HL-60 (cell line): ENCODE measurements around the gene TNNI3.

Experiments
- CTCF ChIP-seq: IDR thresholded peaks from one replicate; pipeline ENCODE4 v1.5.1; 2011; ENCODE audit warnings: low read length, control low read depth, inconsistent platforms; ENCODE audit not compliant: insufficient read depth
- GABPA ChIP-seq: IDR thresholded peaks from 2 replicates; pipeline ENCODE4 v1.6.1; 2012; ENCODE audit warnings: low read depth
- POLR2AphosphoS5 ChIP-seq: IDR thresholded peaks from 2 replicates; pipeline ENCODE4 v1.6.1; 2012; ENCODE audit warnings: low read depth
- REST ChIP-seq: IDR thresholded peaks from 2 replicates; pipeline ENCODE4 v1.6.1; 2012; ENCODE audit warnings: low read depth; ENCODE audit not compliant: insufficient replicate concordance

DNA sequence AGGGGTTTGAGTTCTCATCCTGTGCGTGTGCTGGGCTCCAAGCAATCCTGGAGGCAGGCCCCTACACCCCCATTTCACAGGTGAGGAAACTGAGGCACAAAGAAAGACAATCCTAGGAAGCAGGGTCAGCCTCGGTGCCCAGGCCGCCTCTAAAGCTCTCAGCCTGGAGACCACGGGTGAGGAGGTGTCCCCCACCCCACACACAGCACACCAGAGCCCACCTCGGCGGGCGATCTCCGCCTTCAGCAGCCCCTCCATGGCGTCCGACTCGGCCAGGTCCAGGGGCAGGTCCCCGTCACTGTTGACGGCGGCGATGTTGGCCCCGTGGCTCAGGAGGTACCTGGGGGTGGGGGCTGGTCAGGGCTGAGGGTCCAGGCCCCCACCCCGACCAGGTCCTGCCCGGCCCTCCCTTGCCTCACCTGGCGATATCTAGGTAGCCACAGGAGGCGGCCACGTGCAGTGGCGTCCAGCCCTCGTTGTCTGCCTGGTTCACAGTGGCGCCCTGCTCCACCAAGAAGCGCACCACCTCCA, 45.2 kb downstream of the TNNI3 start:
- no peak for TF ChIP-seq CTCF
- no peak for TF ChIP-seq REST
- TF ChIP-seq POLR2AphosphoS5: no peak
- no peak for TF ChIP-seq GABPA
